ENCODE measurements around the gene CEP135.

- no peak for TF ChIP-seq EZH2 (IDR thresholded peaks at IDR 0.05)
- no peak for TF ChIP-seq POLR2AphosphoS5 (IDR thresholded peaks at IDR 0.05; ENCODE audit: borderline replicate concordance, low read depth, low read length)
These were observed 59.5 kb downstream of the CEP135 start for GRCh38 chr4:56008206-56008605.
